Femur (tissue), 1 donor: ENCODE data around the gene RAB3B.

Source experiments
- DNase-seq: peaks from one replicate; pipeline ENCODE4 v3.0.0-alpha.2; 2017

Gene RAB3B

DNA sequence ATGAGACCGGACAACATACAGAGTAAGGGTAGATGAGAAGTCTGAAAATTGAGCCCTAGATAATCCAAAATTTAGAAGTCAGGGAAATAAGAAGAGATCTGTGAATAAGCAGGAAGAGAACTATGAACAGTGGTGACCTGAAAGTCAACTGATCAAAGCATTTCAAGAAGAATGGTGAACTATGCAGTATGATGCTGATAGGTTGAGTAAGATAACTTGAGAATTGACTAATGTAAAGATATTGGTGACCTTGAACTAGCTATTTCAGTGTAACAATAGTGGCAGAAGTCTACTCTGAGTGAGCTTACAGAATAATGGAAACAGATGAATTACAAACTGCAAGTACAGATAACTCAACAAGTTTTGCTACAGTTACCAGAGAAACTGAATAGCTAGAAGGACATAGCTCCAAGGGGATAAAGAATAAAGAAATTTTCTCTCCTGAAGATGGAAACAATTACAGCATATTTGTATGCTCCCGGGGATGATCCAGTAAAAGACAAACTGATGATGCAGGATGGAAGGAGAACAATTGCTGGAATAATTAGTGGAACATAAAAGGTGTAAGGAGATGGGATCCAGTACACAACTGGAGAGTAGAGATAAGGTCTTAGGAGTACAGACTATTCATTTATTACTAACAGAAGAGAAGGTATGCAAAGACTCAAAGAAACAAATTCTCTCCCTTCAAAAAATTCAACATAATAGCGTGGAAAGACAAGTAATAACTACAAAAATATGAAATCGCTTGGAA, 122.8 kb downstream of the RAB3B start:
- DNase-seq, result no peak

DNA sequence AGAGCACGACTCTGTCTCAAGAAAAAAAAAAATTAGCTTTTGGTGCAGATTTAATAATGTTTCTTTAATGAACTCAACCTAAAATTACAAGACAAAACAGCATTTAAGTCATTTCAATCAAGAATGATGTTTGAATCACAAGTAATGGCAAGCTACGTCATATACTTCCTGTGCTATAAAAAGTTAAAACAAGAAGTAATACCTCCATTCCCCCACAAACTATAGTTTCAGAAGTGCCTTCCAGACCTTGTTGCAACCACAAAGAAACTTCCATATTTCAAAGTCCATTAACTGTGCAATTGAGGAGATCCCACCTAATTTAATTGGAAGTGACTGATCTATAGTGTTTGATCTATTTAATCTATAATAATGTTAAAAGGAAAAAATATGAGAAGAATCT, 127.1 kb downstream of the RAB3B start:
- no peak for DNase-seq

DNA sequence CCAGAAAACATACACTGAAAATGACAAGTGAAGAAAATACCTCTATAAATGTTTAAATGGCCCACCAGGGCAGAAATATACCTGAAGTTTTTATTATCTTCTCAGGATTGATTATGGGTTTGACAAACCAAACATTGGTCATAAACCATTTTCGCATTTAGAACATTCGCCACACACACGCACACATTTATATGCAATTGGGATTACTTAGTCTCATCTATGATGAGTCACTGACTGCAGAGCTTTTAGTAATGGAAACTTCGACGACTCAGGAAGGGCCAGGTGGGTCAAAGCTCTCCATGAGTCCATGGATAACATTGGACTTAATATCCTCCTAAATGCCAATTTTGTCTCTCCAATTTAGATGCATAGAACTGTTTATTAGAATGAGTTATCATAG, 128.8 kb downstream of the RAB3B start:
- DNase-seq, result no peak

DNA sequence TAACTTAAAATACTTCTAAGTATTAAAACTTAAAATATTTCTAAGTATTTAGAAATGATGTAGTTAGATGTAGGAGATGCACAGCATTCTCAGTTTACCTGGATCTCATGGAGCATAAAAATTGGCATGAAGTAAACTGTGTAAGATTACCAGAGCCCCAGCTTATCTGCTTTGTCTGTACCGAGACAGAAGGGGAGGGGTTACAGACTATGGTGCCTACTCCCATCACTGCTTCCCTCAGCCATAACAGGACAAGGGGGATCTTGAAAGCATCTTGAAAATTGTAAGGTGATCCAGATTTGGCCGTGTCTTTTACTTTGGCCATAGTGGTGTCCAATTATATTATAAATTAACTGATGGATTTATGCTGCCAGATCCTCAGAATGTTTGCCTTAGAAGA, 130.8 kb downstream of the RAB3B start:
- no peak for DNase-seq

DNA sequence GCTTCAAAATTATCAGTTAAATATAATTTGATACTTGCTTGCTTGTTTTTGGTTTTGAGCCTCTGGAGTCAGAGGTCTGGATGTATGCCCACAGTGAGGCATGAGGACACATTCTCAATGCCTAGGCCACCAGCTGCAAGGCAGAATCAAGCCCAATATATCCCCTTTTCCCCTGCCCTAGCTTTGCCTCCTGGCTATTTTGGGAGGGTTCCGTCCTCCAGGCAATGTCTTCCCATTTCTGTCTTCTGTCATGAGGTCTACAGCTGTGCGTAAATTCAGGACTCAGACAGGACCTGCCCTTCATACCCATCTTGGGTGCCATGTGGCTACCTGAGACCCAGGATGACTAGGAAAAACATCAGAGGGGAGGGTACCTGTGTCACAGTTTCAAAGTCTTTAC, 131.2 kb downstream of the RAB3B start:
- no peak for DNase-seq

DNA sequence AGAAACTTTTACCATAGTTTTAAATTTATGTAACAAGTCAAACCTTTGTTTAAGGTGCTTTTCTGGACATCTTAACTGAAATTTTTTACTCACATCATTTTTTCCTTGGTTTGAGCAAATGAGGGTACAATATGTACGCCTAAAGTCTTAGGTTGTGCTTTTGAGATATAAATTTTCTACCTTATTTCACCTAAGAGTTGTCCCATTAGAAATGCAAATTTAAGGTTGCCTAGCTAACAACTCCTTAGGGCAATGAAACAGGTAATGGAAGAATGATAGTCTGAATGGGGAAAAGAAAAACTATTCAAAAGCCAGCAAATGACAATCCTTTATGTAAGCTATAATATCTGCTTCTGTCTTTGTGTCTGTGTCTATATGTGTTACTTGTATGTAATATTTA, 131.6 kb downstream of the RAB3B start:
- DNase-seq, result no peak
